Progenitor cell of endocrine pancreas (in vitro differentiated cells): ENCODE data around the gene KHDC3L. TPM values are rescaled to one million over a fixed set of nuclear protein-coding genes. Genes with fewer than 3 reads are reported as not detected.
"Not testable (repeated sequence)": the region's sequence is repeated elsewhere in the genome, so short reads cannot be mapped to it uniquely, and the experiment has no call there.

Source experiments
- DNase-seq: peaks from one replicate; pipeline ENCODE4 v3.0.0; 2021; ENCODE audit warnings: low spot score; ENCODE audit not compliant: unreplicated experiment
- H3K27ac Mint-ChIP-seq: 2 replicates; pipeline ENCODE4 v1.8.0; 2021; ENCODE audit warnings: mild to moderate bottlenecking, moderate library complexity, mixed read lengths
- H3K27me3 Mint-ChIP-seq: 2 replicates; pipeline ENCODE4 v1.8.0; 2021; ENCODE audit warnings: mixed read lengths
- H3K36me3 Mint-ChIP-seq: 2 replicates; pipeline ENCODE4 v1.8.0; 2022; ENCODE audit warnings: mixed read lengths; ENCODE audit not compliant: insufficient read depth
- H3K4me1 Mint-ChIP-seq: 2 replicates; pipeline ENCODE4 v1.8.0; 2021; ENCODE audit warnings: low read depth, mixed read lengths
- H3K4me3 Mint-ChIP-seq: 2 replicates; pipeline ENCODE4 v1.8.0; 2021; ENCODE audit warnings: low read depth, mild to moderate bottlenecking, moderate library complexity, mixed read lengths
- H3K9me3 Mint-ChIP-seq: 2 replicates; pipeline ENCODE4 v1.8.0; 2021; ENCODE audit warnings: low read depth, mixed read lengths
- total RNA-seq: library from RNA; stranded (reverse); gene quantifications from 2 replicates; pipeline ENCODE4 v1.2.1, GENCODE V29; 2021
- TF ChIP-seq, protein P1 (sequence below): fragments of 200-600 bp; sonication (generic); IDR thresholded peaks from one replicate; pipeline ENCODE4 v1.5.0; 2021; ENCODE audit warnings: antibody characterized with exemption, mild to moderate bottlenecking; ENCODE audit not compliant: unreplicated experiment

The KHDC3L gene
- total RNA-seq, 1 donor from 2014 or later, result not detected

DNA sequence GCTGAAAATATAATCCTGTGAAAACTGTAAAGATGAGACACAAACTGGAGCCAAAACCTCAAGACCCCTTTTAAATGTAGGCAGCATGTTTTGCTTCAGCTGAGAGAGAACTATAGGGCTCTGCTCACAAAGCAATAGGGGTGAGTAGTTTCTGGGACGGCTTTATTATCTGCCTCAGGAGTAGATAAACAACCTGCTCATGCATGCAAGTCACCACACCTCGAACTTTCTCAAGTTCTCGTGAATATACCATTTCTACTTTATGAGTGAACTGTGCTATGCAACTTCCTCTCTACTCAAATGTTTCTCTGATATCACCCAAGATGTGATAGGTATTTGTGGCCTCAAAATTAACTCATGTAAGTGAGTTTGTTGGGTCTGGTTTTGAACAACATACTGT lies 14.8 kb downstream of the KHDC3L start:
- H3K4me1 Mint-ChIP-seq, result no peaks in the 10 kb centered on the region
- no peak overlapping the region for H3K27ac Mint-ChIP-seq
- no peaks in the 10 kb centered on the region for H3K36me3 Mint-ChIP-seq
- TF ChIP-seq, protein P1, sequence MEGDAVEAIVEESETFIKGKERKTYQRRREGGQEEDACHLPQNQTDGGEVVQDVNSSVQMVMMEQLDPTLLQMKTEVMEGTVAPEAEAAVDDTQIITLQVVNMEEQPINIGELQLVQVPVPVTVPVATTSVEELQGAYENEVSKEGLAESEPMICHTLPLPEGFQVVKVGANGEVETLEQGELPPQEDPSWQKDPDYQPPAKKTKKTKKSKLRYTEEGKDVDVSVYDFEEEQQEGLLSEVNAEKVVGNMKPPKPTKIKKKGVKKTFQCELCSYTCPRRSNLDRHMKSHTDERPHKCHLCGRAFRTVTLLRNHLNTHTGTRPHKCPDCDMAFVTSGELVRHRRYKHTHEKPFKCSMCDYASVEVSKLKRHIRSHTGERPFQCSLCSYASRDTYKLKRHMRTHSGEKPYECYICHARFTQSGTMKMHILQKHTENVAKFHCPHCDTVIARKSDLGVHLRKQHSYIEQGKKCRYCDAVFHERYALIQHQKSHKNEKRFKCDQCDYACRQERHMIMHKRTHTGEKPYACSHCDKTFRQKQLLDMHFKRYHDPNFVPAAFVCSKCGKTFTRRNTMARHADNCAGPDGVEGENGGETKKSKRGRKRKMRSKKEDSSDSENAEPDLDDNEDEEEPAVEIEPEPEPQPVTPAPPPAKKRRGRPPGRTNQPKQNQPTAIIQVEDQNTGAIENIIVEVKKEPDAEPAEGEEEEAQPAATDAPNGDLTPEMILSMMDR, result no peak
- DNase-seq, result no peak
- H3K4me3 Mint-ChIP-seq, result no peak overlapping the region
- no peaks in the 10 kb centered on the region for H3K9me3 Mint-ChIP-seq
- H3K27me3 Mint-ChIP-seq, result no peaks in the 10 kb centered on the region

DNA sequence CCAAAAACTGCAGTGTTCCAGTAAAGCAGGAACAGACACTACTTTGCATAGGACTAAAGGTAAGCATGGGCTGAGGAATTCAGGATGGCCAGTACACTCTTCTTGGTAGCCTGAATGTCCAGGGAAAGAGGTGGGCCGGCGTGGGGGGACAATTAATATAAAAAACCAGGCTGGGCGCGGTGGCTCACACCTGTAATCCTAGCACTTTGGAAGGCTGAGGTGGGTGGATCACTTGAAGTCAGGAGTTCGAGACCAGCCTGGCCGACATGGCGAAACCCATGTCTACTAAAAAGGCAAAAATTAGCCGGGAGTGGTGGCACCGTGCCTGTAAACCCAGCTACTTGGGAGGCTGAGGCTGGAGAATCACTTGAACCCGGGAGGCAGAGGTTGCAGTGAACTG lies 19.1 kb downstream of the KHDC3L start:
- DNase-seq, result not testable (repeated sequence)

DNA sequence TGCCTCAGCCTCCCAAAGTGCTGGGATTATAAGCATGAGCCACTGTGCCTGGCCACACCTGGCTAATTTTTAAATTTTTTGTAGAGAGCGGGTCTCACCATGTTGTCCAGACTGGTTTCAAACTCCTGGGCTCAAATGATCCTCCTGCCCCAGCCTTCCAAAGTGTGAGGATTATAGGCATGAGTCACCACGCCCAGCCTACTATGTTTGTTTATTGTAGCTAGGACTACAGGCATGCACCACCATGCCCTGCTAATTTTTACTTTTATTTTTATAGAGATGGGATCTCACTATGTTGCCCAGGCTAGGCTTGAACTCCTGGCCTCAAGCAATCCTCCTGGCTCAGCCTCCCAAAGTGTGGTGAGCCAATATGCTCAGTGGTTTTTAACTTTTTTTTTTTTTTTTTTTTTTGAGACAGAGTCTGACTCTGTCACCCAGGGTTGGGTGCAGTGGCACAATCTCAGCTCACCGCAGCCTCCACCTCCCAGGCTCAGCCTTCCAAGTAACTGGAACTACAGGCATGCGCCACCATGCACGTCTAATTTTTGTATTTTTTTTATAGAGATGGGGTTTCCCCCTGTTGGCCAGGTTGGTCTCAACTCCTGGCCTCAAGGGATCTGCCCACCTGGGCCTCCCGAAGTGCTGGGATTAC lies 20.1 kb downstream of the KHDC3L start:
- Mint-ChIP-seq H3K36me3 (no peaks in the 10 kb centered on the region), H3K4me3 (no peak overlapping the region), H3K27me3 (no peaks in the 10 kb centered on the region), H3K9me3 (no peaks in the 10 kb centered on the region), H3K27ac (no peak overlapping the region), H3K4me1 (no peaks in the 10 kb centered on the region)
- TF ChIP-seq, protein P1, result no peak
- DNase-seq, result no peak

More for the DNA sequence above, 19.1 kb downstream of the KHDC3L start:
- H3K27me3 Mint-ChIP-seq, H3K9me3 Mint-ChIP-seq, H3K4me3 Mint-ChIP-seq, H3K36me3 Mint-ChIP-seq, H3K27ac Mint-ChIP-seq, H3K4me1 Mint-ChIP-seq: not testable (repeated sequence)

DNA sequence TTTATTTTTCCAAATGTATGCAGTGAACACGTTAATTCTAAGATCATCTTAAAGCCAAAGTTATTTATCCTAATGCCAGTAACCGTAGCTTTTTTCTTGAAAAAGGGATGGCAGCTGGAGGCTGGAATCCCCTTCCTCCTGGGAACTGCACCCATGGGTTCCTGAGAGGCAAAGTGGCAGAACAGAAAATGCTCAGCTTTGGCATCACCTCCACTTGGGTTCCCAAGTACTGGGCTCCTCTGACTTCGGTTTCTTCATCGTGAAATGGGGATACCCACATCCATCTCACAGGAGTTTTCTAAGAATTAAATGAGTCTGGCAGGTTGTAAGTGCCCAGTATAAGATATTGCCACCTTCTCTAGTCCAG lies 26.0 kb downstream of the KHDC3L start:
- H3K27ac Mint-ChIP-seq, result no peak overlapping the region

DNA sequence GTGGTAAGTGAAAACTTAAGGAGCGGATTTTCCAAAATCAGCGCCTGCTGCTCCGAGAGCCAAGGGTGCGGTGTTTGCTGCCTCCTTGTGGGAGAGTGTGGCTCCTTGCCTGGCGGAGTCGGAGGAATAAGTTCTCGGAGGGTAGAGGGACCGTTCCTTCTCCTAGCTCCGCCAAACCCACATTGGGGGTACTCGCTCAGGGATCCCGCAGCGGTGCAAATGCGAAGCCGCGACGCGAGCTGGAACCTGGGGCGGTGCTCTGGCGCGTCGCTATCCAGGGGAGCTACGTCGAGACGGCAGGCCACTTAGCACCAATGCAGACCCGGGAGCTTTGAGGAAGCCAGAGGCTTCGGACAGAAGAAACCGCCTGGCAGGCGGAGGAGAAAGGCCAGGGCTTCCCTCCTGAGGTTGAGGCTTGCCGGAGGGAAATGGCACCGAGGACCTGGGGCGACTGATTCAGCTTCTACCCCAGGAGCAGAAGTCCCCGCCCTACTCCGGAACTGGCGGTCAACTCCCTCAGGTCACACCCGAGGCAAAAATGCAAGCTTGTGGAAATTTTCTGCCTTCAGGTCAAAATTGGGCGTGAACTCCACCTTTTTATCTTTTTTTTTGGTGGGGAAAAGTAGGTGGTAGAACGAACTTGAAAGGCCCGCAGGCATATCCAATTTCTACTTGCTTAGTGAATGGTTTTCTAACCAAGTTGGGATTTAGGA lies 26.5 kb downstream of the KHDC3L start:
- peaks cover 1% of the 10 kb centered on the region for H3K4me1 Mint-ChIP-seq
- DNase-seq, result peak; percentile 37
- peak overlapping the region; percentile 76 for H3K4me3 Mint-ChIP-seq
- TF ChIP-seq, protein P1, result peak; percentile 58
- H3K27ac Mint-ChIP-seq, result peak overlapping the region; percentile 71
- H3K27me3 Mint-ChIP-seq, result peaks cover 17% of the 10 kb centered on the region
- no peaks in the 10 kb centered on the region for H3K36me3 Mint-ChIP-seq
- H3K9me3 Mint-ChIP-seq, result no peaks in the 10 kb centered on the region

More for the DNA sequence above, 26.0 kb downstream of the KHDC3L start:
- Mint-ChIP-seq H3K4me3 (peak overlapping the region; percentile 76), H3K9me3 (no peaks in the 10 kb centered on the region), H3K27me3 (peaks cover 17% of the 10 kb centered on the region), H3K36me3 (no peaks in the 10 kb centered on the region), H3K4me1 (peaks cover 1% of the 10 kb centered on the region)
- no peak for DNase-seq
- TF ChIP-seq, protein P1, result no peak

DNA sequence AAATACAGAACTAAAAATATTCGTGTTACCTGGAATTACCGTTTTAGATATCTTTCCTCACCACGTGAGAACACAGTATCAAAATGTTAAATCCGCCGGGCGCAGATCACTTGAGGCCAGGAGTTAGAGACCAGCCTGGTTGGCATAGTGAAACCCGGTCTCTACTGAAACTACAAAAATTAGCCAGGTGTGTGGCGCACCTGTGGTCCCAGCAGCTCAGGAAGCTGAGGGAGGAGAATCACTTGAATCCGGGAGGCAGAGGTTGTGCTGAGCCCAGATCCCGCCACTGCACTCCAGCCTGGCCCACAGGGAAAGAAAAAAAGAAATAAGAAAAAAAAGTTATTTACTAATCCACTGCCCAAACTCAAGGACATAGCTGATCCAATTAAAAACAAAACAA lies 27.4 kb downstream of the KHDC3L start:
- Mint-ChIP-seq H3K9me3 (no peaks in the 10 kb centered on the region), H3K4me1 (peaks cover 1% of the 10 kb centered on the region)

More for the DNA sequence above, 27.4 kb downstream of the KHDC3L start:
- Mint-ChIP-seq H3K27ac (no peak overlapping the region), H3K36me3 (no peaks in the 10 kb centered on the region), H3K27me3 (peaks cover 17% of the 10 kb centered on the region), H3K4me3 (no peak overlapping the region)
- TF ChIP-seq, protein P1, result no peak
- no peak for DNase-seq
